ENCODE measurements around the gene FRMD4A. TPM values are rescaled to one million over a fixed set of nuclear protein-coding genes. Genes with fewer than 3 reads are reported as not detected.

FRMD4A gene
- total RNA-seq, 1 donor from 2014 or later, result 34.6 TPM

DNA sequence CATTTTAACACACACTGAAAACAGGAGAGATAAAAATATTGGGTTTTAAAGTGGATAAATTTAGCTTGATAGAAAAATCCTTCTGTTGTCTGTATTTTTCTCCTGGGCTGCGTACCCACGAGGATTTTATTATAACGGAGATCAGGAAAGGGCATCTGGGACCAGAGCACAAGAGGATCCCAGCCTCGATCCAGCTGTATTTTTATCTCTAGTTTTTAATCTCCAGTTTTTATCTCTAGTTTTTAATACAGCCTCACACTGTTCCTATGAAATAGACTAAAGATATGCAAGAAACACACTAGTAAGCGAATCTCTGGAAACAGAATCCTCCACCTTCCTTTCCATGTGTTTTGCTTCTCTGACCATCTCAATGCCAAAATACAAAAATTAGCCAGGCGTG is 295.2 kb downstream of the FRMD4A start:
- H3K4me3 ChIP-seq (ENCODE audit: low read depth, low read length), result no peak overlapping the region
- TF ChIP-seq, protein P1, sequence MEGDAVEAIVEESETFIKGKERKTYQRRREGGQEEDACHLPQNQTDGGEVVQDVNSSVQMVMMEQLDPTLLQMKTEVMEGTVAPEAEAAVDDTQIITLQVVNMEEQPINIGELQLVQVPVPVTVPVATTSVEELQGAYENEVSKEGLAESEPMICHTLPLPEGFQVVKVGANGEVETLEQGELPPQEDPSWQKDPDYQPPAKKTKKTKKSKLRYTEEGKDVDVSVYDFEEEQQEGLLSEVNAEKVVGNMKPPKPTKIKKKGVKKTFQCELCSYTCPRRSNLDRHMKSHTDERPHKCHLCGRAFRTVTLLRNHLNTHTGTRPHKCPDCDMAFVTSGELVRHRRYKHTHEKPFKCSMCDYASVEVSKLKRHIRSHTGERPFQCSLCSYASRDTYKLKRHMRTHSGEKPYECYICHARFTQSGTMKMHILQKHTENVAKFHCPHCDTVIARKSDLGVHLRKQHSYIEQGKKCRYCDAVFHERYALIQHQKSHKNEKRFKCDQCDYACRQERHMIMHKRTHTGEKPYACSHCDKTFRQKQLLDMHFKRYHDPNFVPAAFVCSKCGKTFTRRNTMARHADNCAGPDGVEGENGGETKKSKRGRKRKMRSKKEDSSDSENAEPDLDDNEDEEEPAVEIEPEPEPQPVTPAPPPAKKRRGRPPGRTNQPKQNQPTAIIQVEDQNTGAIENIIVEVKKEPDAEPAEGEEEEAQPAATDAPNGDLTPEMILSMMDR (conservative IDR thresholded peaks at IDR 0.05; ENCODE audit: low read depth, low read length), result no peak
- DNase-seq (ENCODE audit: low read depth), result no peak

DNA sequence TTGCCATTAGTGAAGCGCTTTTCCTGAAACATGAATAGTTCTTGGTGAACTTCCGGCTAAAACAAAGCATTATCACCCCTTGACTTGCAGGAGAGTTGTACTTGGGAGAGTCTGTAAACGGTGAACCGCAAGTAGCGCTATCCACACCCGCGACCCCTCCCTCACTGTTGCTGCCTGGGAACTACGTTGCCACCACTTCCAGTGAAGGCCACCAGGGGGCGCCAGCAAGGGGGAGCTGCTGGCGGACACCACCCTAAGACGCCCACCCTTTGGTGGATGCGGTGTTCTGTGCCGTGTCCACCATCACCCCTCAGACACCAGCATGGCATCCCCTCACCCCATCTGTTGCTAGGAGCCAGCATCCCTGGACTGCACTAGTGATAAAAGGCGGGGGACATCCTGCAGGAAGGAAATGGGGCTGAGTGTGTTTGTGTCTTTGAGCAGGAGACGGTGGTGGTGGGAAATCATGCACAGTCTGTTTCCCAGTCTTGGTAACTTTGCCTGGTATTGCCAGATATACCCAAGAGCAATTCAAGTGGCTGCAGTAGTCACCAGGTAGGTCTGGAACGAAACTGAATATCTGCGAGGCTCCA is 298.2 kb downstream of the FRMD4A start:
- TF ChIP-seq, protein P1 (conservative IDR thresholded peaks at IDR 0.05; ENCODE audit: low read depth, low read length), result peak; percentile 81
- no peak for DNase-seq (ENCODE audit: low read depth)
- no peak overlapping the region for H3K4me3 ChIP-seq (ENCODE audit: low read depth, low read length)

DNA sequence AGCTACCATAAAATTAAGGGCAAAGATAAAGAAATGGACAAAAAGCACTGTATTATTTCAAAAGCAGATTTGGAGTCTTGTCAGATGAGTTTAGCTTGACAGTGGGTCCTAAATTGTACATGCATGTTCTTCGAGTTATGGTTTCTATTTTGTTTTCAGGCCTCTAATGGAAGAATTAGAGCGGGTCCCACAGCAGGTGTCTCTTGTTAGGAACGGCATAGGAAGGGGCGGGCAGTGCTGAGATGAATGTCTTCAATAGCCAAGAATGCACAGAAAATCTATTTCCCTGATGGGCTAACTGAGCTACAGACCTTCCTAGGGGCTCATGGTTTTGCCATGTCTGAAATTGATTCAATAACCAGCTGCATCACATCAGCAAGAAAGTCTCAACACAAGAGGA is 304.4 kb downstream of the FRMD4A start:
- H3K4me3 ChIP-seq (ENCODE audit: low read depth, low read length), result no peak overlapping the region
- DNase-seq (ENCODE audit: low read depth), result no peak
- TF ChIP-seq, protein P1 (conservative IDR thresholded peaks at IDR 0.05; ENCODE audit: low read depth, low read length), result no peak

DNA sequence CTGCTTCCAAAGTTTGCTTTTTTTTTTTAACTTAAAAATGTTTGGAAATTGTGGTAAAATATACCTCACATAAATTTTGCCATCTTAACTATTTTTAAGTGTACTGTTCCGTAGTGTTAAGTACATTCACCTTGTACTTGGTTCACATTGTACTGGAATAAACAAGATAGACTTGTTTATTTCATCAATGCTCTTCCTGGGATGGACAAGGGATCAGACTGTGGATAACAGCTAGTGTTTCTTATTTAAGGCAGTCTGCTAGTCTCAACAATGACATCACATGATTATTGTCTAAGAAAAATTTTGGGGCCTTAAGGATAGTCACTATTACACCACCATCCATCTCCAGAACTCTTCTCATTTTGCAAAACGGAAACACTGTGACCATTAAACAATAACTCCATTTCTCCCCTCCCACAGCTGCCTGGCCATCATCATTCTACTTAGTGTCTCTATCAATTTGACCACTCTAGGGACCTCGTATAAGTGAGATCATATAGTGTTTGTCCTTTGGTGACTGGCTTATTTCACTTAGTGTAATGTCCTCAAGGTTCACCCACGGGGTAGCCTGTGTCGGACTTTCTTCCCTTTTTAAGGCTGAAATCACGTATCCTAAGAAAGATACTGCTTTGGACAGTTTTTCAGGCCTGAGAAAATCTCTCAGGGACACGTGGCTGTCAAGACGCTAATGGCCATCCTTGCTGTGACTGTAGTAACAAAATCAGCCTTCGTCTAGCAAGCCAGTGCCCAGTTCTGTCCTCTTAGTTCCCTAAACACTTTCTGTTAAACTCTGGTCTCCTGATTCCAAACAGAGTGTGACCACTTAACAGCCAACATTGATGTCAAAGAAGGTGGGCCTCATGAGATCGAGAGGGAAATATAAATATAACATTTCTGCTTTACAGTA is 305.2 kb downstream of the FRMD4A start:
- TF ChIP-seq, protein P1 (conservative IDR thresholded peaks at IDR 0.05; ENCODE audit: low read depth, low read length), result no peak
- no peak overlapping the region for H3K4me3 ChIP-seq (ENCODE audit: low read depth, low read length)
- DNase-seq (ENCODE audit: low read depth), result no peak

DNA sequence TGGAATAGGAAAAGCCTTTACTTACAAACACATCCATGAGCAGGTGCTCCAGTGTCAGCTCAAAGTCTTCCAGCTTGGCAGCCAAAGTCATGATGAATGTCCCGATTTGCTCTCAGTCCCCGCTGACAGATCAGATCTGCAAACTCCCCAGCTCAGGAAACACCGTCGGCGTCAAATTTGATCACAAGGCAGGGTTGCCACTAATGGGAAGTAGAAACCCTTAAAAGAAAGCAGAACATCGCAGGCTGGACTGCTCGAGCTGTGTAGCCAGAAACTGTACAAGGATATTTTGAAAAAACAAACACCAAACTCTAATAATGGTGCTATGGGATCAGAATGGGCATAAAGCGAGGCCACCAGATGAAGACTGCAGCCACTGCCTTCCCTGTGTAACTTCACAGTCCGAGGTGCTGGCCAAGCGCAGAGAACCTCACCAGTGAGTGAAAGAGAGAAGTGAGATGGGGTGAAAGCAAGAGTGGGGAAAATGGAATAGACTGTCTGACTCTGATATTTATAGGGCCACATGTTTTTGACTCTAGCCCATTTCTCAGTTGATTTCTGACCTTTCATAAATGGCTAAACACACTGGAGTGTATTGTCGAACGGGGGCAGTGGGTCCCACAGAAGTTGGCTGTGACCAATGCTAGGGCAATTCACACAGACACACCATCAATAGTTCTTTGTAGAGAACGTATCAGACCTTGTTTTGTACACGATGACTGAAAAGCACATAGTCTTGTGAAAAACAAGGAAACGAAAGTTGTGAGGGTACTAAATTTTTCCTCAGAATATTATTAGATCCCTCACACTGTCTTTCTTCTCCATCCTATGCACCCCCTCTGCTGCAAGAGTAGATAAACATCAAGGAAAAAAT is 306.2 kb downstream of the FRMD4A start:
- H3K4me3 ChIP-seq (ENCODE audit: low read depth, low read length), result no peak overlapping the region
- no peak for DNase-seq (ENCODE audit: low read depth)
- TF ChIP-seq, protein P1 (conservative IDR thresholded peaks at IDR 0.05; ENCODE audit: low read depth, low read length), result no peak

DNA sequence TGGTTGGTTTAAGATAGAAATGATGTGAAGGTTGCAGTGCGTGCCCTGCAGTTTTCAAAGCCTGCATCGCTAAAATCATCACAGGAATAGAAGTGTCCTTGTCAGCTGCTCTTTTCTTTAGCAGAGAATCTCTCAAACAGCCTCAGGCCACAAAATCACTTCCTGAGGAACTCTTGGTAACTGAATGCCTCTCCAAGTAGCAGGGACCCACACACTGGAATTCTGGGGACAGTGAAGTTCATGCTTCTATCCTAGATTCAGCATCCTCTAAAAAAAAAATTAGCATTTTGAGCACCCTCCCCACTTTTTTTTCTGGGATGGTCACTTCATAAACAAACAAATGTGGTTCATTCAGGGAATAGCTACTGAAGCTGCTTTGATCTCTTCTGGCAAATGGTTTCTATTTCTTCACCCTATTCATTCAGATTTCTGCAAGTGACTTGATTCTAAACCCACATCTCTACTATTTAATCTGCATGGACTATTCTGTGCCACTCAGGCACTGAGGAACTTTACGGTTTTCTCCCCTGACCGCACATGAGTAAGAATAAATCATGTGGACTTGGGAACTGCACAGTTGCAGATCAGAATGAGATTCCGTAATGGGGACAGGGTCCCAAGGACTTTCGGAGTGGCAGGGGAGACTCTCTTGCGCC is 306.9 kb downstream of the FRMD4A start:
- TF ChIP-seq, protein P1 (conservative IDR thresholded peaks at IDR 0.05; ENCODE audit: low read depth, low read length), result no peak
- H3K4me3 ChIP-seq (ENCODE audit: low read depth, low read length), result no peak overlapping the region
- DNase-seq (ENCODE audit: low read depth), result no peak

All from epithelial cell of proximal tubule (primary cell).